ENCODE data around the gene RDH11. TPM values are rescaled to one million over a fixed set of nuclear protein-coding genes. Genes with fewer than 3 reads are reported as not detected.

Gene RDH11
- total RNA-seq, 2 donors from 2014 or later: 20.8 to 24.0 TPM

GRCh38 chr14:67698179-67698578, 2.6 kb upstream of the RDH11 start:
- Histone ChIP-seq H3K27me3 (no peaks in the 10 kb centered on the region), H3K9me3 (no peaks in the 10 kb centered on the region), H3K4me1 (peaks cover 0 to 9% of the 10 kb centered on the region in 2 donors), H3K36me3 (no peaks in the 10 kb centered on the region), H3K4me3 (no peak overlapping the region), H3K27ac (no peak overlapping the region)
- TF ChIP-seq CTCF (IDR thresholded peaks at IDR 0.05): no peak
- no peak for DNase-seq (ENCODE audit: low spot score)

- Histone ChIP-seq H3K4me1 (peaks cover 0 to 9% of the 10 kb centered on the region in 2 donors), H3K27me3 (no peaks in the 10 kb centered on the region), H3K4me3 (no peak overlapping the region), H3K36me3 (no peaks in the 10 kb centered on the region), H3K27ac (no peak overlapping the region), H3K9me3 (no peaks in the 10 kb centered on the region)
- no peak for TF ChIP-seq CTCF (IDR thresholded peaks at IDR 0.05)
- no peak for DNase-seq (ENCODE audit: low spot score)
These were observed 1.4 kb upstream of the RDH11 start for GRCh38 chr14:67697006-67697405.

GRCh38 chr14:67694791-67695393, 672 bp downstream of the RDH11 start:
- Histone ChIP-seq H3K27me3 (no peaks in the 10 kb centered on the region), H3K4me1 (peaks cover 0 to 9% of the 10 kb centered on the region in 2 donors), H3K36me3 (peaks cover 6% of the 10 kb centered on the region), H3K9me3 (no peaks in the 10 kb centered on the region), H3K4me3 (peak overlapping the region; percentile 80 to 81), H3K27ac (peak overlapping the region; percentile 71 to 82)
- TF ChIP-seq CTCF (IDR thresholded peaks at IDR 0.05): no peak
- peak; percentile 64 for DNase-seq (ENCODE audit: low spot score)

GRCh38 chr14:67690011-67690410, 5.6 kb downstream of the RDH11 start:
- no peaks in the 10 kb centered on the region for H3K9me3 ChIP-seq
- peaks cover 0 to 9% of the 10 kb centered on the region in 2 donors for H3K4me1 ChIP-seq
- TF ChIP-seq CTCF (IDR thresholded peaks at IDR 0.05): no peak
- no peak overlapping the region for H3K4me3 ChIP-seq
- no peak for DNase-seq (ENCODE audit: low spot score)
- no peak overlapping the region for H3K27ac ChIP-seq
- no peaks in the 10 kb centered on the region for H3K27me3 ChIP-seq
- peaks cover 31% of the 10 kb centered on the region for H3K36me3 ChIP-seq

- no peaks in the 10 kb centered on the region for H3K27me3 ChIP-seq
- H3K4me1 ChIP-seq: no peaks in the 10 kb centered on the region
- no peak for TF ChIP-seq CTCF (IDR thresholded peaks at IDR 0.05)
- H3K36me3 ChIP-seq: peaks cover 14% of the 10 kb centered on the region
- H3K9me3 ChIP-seq: no peaks in the 10 kb centered on the region
- DNase-seq (ENCODE audit: low spot score): no peak
- H3K27ac ChIP-seq: no peak overlapping the region
- H3K4me3 ChIP-seq: no peak overlapping the region
These were observed 11.7 kb downstream of the RDH11 start for GRCh38 chr14:67683842-67684241.

GRCh38 chr14:67680941-67681340, 14.6 kb downstream of the RDH11 start:
- H3K36me3 ChIP-seq: peaks cover 20% of the 10 kb centered on the region
- H3K27ac ChIP-seq: no peak overlapping the region
- no peaks in the 10 kb centered on the region for H3K27me3 ChIP-seq
- no peaks in the 10 kb centered on the region for H3K4me1 ChIP-seq
- H3K4me3 ChIP-seq: no peak overlapping the region
- H3K9me3 ChIP-seq: no peaks in the 10 kb centered on the region
- DNase-seq (ENCODE audit: low spot score): no peak
- TF ChIP-seq CTCF (IDR thresholded peaks at IDR 0.05): no peak
